ENCODE data around the gene PAX1.

DNA sequence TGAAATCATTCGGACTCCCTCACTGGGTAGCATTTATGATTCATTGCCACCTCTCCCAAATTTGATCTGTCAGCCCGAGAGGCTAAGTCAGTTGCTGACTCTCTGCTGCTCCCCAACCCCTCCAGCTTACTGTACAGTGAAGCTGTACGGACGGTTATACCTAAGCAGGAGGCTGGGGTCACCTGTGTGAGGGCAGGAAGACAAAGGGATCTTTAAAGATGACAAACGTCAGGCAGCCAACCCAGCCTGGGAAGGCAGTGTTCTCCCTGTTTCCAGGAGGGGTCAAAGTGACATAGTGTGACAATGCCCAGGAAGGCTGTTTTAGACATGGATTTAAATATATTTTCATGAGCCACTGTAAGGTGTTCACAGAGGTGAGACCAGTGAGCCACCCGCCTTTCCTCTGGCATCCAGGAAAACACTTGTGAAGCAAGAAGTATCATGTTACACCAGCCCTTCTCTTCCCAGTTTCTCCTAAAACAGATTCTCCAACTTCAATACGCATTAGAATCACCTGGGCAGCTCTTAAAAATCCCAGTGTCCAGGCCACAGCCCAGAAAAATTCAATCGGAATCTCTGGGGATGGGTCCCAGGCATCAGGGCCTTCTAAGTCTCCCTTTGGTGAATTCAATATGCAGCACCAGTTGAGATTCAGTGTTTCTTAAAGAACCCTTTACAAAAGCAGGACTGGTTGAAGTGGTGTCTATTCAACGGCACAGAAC is 6.8 kb upstream of the PAX1 start:
- TF ChIP-seq, protein P1, sequence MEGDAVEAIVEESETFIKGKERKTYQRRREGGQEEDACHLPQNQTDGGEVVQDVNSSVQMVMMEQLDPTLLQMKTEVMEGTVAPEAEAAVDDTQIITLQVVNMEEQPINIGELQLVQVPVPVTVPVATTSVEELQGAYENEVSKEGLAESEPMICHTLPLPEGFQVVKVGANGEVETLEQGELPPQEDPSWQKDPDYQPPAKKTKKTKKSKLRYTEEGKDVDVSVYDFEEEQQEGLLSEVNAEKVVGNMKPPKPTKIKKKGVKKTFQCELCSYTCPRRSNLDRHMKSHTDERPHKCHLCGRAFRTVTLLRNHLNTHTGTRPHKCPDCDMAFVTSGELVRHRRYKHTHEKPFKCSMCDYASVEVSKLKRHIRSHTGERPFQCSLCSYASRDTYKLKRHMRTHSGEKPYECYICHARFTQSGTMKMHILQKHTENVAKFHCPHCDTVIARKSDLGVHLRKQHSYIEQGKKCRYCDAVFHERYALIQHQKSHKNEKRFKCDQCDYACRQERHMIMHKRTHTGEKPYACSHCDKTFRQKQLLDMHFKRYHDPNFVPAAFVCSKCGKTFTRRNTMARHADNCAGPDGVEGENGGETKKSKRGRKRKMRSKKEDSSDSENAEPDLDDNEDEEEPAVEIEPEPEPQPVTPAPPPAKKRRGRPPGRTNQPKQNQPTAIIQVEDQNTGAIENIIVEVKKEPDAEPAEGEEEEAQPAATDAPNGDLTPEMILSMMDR (conservative IDR thresholded peaks at IDR 0.05; ENCODE audit: low read depth in 2 of 2) = no peak
- TF ChIP-seq EZH2 (IDR thresholded peaks at IDR 0.05; ENCODE audit: low read depth, unreplicated experiment) = peak; percentile 60

Measured in GM23338 (cell line).